MG63 (cell line): Measurements from ENCODE around the gene RTL9. TPM values are rescaled to one million over a fixed set of nuclear protein-coding genes. Genes with fewer than 3 reads are reported as not detected.

ENCODE experiments used
- DNase-seq: peaks from one replicate; pipeline ENCODE4 v3.0.0-alpha.2; 2020
- H3K27me3 ChIP-seq: fragments of 250-450 bp; sonication (Bioruptor Pico); 2 replicates; pipeline ENCODE4 v1.5.1; 2020; ENCODE audit warnings: mild to moderate bottlenecking, moderate library complexity
- H3K36me3 ChIP-seq: fragments of 250-450 bp; sonication (Bioruptor Pico); 2 replicates; pipeline ENCODE4 v1.5.1; 2020; ENCODE audit warnings: mild to moderate bottlenecking, moderate library complexity
- H3K4me3 ChIP-seq: fragments of 250-450 bp; sonication (Bioruptor Pico); 2 replicates; pipeline ENCODE4 v1.5.1; 2020; ENCODE audit warnings: mild to moderate bottlenecking, moderate library complexity
- H3K9me3 ChIP-seq: fragments of 250-450 bp; sonication (Bioruptor Pico); 2 replicates; pipeline ENCODE4 v1.5.1; 2020; ENCODE audit warnings: mild to moderate bottlenecking, moderate library complexity
- total RNA-seq: library from RNA; depleted of rRNA; stranded (reverse); fragments of >200 nt; shearing (Covaris generic); gene quantifications from 2 replicates; pipeline ENCODE4 v1.2.3, GENCODE V29; 2014; ENCODE audit warnings: low replicate concordance; rRNA removed

The RTL9 gene
- 0.30 and 0.72 TPM in 2 replicates for total RNA-seq

DNA sequence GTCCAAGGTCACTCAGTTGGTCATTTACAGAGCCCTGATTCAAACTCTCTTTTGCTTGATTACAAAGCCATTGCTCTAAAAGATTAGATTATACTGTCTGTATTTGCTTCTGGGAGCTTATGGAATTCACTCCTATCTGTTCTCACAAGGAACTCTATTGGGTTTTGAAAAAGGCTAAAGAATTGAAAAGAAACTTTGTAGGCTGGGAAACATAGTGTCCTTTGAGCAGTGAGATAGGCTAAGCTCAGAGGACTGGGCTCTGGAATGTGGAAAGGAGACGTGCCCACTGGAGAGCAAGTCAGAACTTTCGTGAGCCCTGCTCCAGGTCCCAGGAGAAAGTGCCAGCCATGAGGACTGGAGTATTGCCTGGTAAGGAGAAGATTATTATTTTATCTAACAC is at the start of gene RTL9:
TSS of gene RTL9 (plus strand) at position 301 of the 400 bp plus-strand sequence. CDS start 91,770 bp downstream, outside the sequence.
- no peak for DNase-seq
- no peak within 1 kb of the TSS for H3K4me3 ChIP-seq
- H3K36me3 ChIP-seq = no peaks in the 10 kb centered on the region
- H3K9me3 ChIP-seq = no peaks in the 10 kb centered on the region
- no peaks in the 10 kb centered on the region for H3K27me3 ChIP-seq

GRCh38 chrX:110310000-110310790 is 48.5 kb upstream of the RTL9 start:
- no peaks in the 10 kb centered on the region for H3K27me3 ChIP-seq
- no peak overlapping the region for H3K4me3 ChIP-seq
- H3K9me3 ChIP-seq = no peaks in the 10 kb centered on the region
- DNase-seq = no peak
- no peaks in the 10 kb centered on the region for H3K36me3 ChIP-seq

DNA sequence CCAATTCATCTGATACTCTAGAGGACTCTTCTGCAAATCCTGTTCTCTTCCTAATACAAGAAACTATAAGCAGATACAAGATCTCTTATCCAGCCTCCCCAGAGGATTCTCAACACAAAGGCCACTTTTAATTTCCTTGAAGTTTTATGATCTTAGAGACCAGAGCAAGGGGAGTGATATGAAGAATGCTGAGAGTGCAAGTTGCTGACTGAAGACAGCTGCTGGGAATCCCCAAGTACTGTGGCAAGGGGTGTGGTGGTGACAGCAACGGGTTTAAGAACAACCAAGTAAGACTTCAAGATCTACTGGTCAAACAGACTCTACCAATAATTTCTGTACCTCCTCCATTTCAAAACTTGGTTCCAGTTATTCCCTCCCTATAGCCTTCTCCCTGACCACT is 47.8 kb upstream of the RTL9 start:
- DNase-seq = no peak
- Histone ChIP-seq H3K36me3 (no peaks in the 10 kb centered on the region), H3K4me3 (no peak overlapping the region), H3K9me3 (no peaks in the 10 kb centered on the region), H3K27me3 (no peaks in the 10 kb centered on the region)

DNA sequence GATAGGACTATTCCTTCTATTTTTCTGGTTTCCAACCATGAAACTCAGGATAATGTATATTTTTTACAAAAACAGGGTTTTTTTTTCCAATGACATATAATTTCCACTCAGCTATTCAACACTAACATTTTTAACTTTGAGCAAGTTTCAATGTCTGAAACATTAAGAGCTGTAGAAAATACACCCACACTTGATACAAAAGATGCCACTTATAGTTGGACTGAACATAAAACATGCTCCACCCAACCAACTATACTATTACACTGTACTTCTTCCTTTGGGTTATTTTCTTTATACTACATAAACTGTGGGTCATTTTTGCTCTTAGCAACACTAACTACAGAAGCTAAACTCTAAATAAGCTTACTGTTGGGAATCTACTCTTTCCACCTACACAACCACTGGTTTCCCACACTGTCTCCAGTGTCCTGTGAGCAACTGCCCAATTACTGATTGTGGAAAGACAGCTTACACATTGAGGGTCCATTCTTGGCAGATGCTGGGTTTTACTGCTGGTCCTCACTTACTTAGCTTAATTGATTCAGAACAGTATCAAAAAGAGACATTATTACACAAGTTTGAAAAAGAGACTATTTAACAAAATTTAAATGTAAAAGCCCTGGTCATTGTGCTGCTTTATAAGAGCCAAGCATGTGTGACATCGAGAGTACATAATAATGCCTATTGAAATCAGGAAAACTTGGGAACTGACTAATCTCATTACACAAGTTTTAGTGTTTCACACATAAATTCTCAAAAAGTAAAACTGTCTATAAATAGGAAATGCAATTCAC is 47.0 kb upstream of the RTL9 start:
- H3K27me3 ChIP-seq = no peaks in the 10 kb centered on the region
- DNase-seq = no peak
- no peaks in the 10 kb centered on the region for H3K9me3 ChIP-seq
- H3K4me3 ChIP-seq = no peak overlapping the region
- H3K36me3 ChIP-seq = no peaks in the 10 kb centered on the region

- no peaks in the 10 kb centered on the region for H3K36me3 ChIP-seq
- DNase-seq = no peak
- H3K4me3 ChIP-seq = peak overlapping the region; percentile 72
- H3K27me3 ChIP-seq = no peaks in the 10 kb centered on the region
- no peaks in the 10 kb centered on the region for H3K9me3 ChIP-seq
Measured at GRCh38 chrX:110315551-110315950, 43.1 kb upstream of the RTL9 start.

- Histone ChIP-seq H3K27me3 (no peaks in the 10 kb centered on the region), H3K9me3 (no peaks in the 10 kb centered on the region), H3K36me3 (no peaks in the 10 kb centered on the region), H3K4me3 (peak overlapping the region; percentile 72)
- no peak for DNase-seq
Measured at GRCh38 chrX:110316351-110317060, 42.1 kb upstream of the RTL9 start.

DNA sequence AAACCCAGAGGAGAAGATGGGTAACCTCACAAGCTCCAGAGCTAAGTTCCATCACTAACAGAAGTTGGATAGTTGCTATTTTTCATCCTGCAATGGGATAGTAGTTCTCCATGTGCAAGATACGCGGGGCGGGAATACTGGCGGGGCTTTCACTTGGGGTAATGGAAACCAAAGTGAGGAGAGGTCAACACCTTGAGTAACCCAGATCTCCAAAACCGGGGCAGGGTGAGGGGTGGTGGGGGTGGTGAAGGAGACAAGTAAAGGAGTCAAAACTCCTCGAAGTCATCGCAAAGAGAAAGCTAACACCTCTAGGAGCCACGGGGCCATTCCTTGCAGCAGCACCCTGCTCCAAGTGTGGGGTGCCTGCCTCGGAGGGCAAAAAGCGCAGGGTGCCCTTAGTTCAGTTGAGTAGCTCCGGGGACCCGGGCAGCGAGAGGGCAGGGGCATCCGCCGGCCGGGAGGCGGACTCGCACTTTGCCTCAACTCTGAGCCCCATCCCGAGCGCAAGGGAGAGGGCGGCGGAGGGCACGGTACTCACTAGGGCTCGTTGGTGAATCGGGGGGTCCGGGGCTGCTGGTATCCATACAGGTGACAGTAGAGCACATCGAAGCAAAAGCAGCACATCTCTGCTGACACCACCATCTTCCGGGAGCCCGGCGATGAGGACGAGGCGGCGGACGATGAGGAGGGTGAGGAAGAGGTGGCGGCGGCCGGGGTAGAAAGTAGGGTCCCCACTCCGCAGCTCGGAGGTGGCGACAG is 41.4 kb upstream of the RTL9 start:
- DNase-seq = peak; percentile 21

DNA sequence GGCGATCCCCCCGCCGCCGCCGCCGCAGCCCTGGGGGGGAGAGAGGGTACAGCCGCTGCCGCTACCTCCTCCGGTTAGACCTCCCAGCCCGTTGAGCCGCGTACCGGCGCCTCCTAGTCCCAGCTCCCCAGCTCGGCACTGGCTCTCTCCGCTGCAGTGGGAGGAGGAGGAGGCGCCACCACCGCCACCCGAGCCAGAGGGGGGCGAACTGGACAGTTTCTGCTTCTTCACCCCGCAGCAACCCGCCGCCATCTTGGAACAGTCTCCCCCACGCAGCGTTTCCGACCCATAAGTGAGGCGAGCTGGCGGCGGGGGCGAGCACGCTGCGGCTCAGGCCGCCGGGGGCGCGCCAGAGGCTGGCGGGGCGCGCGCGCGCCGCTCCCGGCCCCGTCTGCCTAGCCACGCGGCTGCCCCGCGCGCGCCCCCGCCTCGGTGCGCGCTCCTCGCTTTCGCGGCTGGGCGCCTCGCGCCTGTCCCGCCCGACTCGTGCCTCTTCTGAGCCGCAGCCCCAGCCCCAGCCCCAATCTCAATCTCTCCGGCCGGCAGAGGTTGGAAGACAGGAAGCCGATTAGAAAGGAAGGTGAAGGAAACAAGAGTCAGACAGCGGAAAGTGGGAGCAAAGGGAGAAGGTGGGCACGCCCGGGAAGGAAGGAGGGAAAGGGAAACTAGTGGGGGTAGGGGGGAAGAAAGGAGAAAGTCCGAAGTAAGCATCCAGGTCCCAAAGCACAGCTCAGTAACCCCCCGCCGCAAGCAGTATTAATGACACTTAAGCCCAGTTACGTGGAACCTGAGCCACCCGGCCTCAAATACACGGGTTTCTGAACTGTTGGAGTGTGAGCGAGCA is 40.6 kb upstream of the RTL9 start, which contains the start of gene AMMECR1:
TSS of gene AMMECR1 (minus strand) at position 266 of the 844 bp plus-strand sequence. CDS start at position 252, 14 bp downstream.
- no peaks in the 10 kb centered on the region for H3K36me3 ChIP-seq
- no peaks in the 10 kb centered on the region for H3K9me3 ChIP-seq
- H3K4me3 ChIP-seq = peak within 1 kb of the TSS; percentile 72
- H3K27me3 ChIP-seq = no peaks in the 10 kb centered on the region
- peak; percentile 82 for DNase-seq

More for the DNA sequence above, 41.4 kb upstream of the RTL9 start:
- no peaks in the 10 kb centered on the region for H3K27me3 ChIP-seq
- H3K36me3 ChIP-seq = no peaks in the 10 kb centered on the region
- no peaks in the 10 kb centered on the region for H3K9me3 ChIP-seq
- H3K4me3 ChIP-seq = peak overlapping the region; percentile 72

GRCh38 chrX:110318664-110318968 is 40.0 kb upstream of the RTL9 start:
- Histone ChIP-seq H3K9me3 (no peaks in the 10 kb centered on the region), H3K4me3 (peak overlapping the region; percentile 72), H3K36me3 (no peaks in the 10 kb centered on the region), H3K27me3 (no peaks in the 10 kb centered on the region)
- no peak for DNase-seq

DNA sequence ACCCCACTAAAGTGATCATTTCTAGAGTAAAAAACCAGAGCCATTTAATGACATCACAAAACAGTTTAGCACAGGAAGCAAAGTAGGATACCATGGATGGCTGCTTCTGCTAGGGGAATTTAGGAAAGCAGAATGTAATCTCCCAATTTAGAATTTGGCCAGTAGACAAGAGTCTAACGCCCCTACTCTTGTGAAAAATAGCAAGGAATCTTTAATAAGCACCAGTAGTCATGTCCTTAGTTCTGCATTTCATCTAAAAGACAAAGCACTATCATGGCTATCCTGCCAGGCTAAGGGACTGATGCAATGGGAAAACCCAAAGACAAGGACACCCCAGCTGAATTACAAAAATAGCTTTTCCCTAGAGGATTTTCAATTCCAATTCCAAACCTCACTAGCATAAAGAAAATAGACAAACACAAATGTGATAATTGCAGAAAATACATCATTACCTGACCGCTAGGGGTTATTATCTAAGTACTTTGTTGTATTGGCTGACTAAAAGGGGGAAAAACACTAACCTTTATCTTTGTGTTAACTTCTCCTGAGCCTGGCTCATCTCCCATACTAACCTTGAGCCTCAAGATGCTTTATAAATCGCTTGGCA is 38.2 kb upstream of the RTL9 start:
- no peak for DNase-seq
- Histone ChIP-seq H3K9me3 (no peaks in the 10 kb centered on the region), H3K36me3 (no peaks in the 10 kb centered on the region), H3K27me3 (no peaks in the 10 kb centered on the region), H3K4me3 (no peak overlapping the region)

GRCh38 chrX:110321081-110321480 is 37.6 kb upstream of the RTL9 start:
- Histone ChIP-seq H3K4me3 (no peak overlapping the region), H3K9me3 (no peaks in the 10 kb centered on the region), H3K36me3 (no peaks in the 10 kb centered on the region)

DNA sequence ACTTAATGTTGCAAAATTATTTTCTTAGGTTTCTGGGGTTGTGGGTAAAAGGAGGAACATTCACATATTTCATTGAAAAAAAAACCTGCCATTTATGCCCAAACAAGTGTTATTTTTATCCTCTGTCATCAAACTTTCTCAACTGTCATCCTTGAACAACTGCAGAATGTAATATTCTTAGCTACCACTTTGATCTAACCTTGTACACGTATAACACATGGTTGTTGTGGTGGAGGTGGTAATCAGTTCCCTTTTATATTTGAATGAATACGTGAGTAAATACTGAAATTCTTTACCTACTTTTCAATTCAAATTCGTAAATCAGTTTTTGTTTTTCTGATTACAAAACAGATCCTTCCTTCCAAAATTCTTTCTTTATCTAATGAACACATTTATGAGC is 37.0 kb upstream of the RTL9 start:
- H3K4me3 ChIP-seq = no peak overlapping the region
- DNase-seq = no peak
- no peaks in the 10 kb centered on the region for H3K9me3 ChIP-seq
- H3K27me3 ChIP-seq = no peaks in the 10 kb centered on the region
- no peaks in the 10 kb centered on the region for H3K36me3 ChIP-seq

More at GRCh38 chrX:110321081-110321480, 37.6 kb upstream of the RTL9 start:
- no peak for DNase-seq
- H3K27me3 ChIP-seq = no peaks in the 10 kb centered on the region

- Histone ChIP-seq H3K4me3 (no peak overlapping the region), H3K9me3 (no peaks in the 10 kb centered on the region), H3K36me3 (no peaks in the 10 kb centered on the region), H3K27me3 (no peaks in the 10 kb centered on the region)
- DNase-seq = no peak
Measured at GRCh38 chrX:110322603-110323002, 36.0 kb upstream of the RTL9 start.

DNA sequence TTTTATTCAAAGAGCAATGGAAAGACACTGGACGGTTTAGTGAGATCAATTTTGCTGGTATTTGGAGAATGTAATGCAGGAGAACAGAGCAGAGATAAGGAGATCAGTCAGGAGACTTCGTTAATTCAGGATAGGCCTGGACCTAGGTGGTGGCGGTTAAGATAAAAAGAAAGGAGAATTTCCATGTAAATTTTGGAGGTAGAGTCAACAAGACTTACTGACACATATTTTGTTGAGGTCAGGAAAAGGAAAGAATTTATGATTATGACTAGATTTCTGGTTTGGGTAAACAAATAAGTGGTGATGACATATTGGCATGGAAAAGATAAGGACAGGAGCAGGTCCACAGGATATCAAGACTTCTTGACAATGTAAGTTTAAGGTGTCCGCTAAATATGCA is 31.9 kb upstream of the RTL9 start:
- no peaks in the 10 kb centered on the region for H3K36me3 ChIP-seq
- H3K9me3 ChIP-seq = no peaks in the 10 kb centered on the region
- no peak for DNase-seq
- no peak overlapping the region for H3K4me3 ChIP-seq
- no peaks in the 10 kb centered on the region for H3K27me3 ChIP-seq

DNA sequence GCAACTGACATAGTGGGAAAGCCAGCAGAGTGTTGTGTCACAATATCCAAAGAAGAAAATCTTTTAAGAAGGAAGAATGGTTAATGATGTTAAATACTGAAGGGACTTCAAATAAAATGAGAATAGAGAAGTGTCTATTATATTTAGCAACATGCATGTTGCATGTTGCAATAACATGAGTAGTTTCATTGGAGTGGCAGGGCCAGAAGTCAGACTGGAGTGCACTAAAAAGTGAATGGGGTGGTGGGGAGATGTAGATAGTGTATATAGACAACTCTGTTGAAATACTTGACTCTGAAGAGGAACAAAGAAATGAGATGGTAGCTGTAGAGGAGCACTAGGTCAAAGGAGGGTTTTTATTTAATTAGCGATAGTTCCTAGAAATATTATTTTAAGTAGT is 31.3 kb upstream of the RTL9 start:
- H3K4me3 ChIP-seq = no peak overlapping the region
- no peaks in the 10 kb centered on the region for H3K9me3 ChIP-seq
- no peaks in the 10 kb centered on the region for H3K27me3 ChIP-seq
- H3K36me3 ChIP-seq = no peaks in the 10 kb centered on the region
- no peak for DNase-seq
